ENCODE data around the gene TXNRD1. TPM values are rescaled to one million over a fixed set of nuclear protein-coding genes. Genes with fewer than 3 reads are reported as not detected.

TXNRD1 gene
- total RNA-seq, 2 experiments from 2014 or later: 82.7 to 82.8 TPM

DNA sequence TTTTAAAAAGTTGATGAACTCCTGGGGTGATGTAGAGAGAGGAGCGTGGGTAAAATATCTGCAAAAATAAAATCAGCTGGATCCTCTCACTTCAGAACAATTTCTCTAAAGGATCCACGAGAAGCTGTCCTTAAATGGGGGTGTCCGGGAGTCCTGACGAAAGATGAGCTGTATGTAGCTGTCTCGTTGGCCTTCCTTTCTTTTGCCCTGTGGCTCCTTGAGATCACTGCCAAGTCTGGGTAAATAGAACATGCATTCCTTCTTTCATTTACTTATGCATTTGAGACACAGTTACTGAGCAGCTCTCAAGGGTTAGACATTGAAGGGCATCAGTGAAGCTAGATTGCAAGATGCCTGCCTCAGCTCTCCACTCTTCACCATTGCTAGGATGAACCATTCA lies 35.2 kb upstream of the TXNRD1 start:
- DNase-seq: no peak
- Mint-ChIP-seq H3K27me3 (no peaks in the 10 kb centered on the region), H3K4me3 (no peak overlapping the region), H3K27ac (no peak overlapping the region), H3K9me3 (no peaks in the 10 kb centered on the region), H3K4me1 (ENCODE audit: low read depth) (peaks cover 8% of the 10 kb centered on the region), H3K36me3 (no peaks in the 10 kb centered on the region)
- POLR2A ChIA-PET: no interaction called here
- intact Hi-C loops (cut with micrococcal nuclease): no loop called here
- CTCF ChIA-PET: no interaction called here

DNA sequence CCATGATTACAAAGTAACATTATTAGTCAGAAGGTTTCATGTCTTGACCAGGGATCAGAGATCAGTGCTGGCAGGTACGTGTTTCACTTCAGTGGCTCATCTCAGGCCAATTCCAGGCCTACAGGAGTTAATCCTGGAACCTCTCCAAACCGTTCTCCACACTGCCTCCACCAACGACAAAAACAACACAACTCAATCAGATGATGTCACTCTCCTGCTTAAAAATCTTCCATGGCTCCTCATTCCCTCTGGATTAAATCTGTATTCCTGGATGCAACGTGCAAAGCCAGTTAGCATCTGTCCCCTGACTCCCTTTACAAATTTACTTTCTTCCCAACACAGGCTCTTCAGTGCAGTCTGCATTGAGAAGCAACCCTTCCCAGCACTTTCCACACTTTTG lies 34.3 kb upstream of the TXNRD1 start:
- H3K27ac Mint-ChIP-seq: no peak overlapping the region
- intact Hi-C loops (cut with micrococcal nuclease): no loop called here
- H3K27me3 Mint-ChIP-seq: no peaks in the 10 kb centered on the region
- no peak for DNase-seq
- no peak overlapping the region for H3K4me3 Mint-ChIP-seq
- peaks cover 8% of the 10 kb centered on the region for H3K4me1 Mint-ChIP-seq (ENCODE audit: low read depth)
- no peaks in the 10 kb centered on the region for H3K36me3 Mint-ChIP-seq
- ChIA-PET CTCF (no interaction called here), POLR2A (no interaction called here)
- H3K9me3 Mint-ChIP-seq: no peaks in the 10 kb centered on the region

DNA sequence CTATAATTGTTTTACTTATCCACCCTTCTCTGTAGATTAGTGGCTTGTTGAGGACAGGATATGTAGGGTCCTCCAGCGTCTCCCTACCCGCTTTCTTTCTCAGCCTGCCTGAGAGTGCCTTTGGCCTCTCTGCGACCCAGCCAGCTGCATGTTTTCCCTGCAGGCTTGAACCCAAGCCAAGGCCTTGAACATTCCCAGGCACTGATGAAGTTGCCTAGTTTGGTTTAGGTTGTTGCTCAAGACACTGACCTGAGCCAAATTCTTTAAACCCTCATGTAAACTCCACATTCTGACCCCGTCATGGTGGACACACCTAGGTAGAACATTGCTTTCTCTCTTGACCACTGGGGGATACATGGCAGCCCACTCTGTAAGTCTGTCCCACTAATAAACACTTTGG lies 33.4 kb upstream of the TXNRD1 start:
- CTCF ChIA-PET: no interaction called here
- H3K27me3 Mint-ChIP-seq: no peaks in the 10 kb centered on the region
- peaks cover 7% of the 10 kb centered on the region for H3K4me1 Mint-ChIP-seq (ENCODE audit: low read depth)

DNA sequence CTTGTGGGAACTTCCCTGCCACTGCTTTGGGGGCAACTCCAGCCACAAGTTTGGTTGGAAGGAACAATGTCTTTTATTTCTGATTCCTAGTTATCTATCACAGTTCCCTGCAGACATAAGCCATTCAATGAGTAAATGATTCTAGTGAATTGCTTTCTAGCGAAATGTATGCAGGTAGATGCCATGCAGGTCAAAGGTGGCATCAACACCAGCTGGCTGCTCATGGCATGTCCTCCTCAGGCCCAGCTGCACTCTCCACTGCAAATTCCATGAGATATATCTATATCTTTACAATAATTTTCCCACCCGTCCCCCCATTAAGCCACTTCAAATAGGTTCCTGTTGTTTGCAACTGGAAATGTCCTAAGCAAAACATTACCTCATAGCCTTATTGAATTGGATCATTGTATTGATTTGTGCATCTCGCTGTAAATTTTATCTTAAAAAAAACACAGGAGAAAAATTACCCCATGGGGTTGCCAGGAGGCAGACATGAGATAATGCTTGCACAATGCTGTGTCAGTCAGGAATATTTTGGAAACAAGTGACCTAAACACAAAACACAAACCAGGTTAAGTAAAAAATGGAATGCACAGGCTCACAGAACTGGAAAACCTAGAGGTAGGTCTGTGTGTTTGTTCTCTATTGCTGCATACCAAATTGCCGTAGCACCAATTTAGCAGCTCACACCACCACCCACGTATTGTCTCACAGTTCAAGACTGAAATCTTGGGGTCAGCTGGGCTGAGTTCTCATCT lies 32.8 kb upstream of the TXNRD1 start:
- no peaks in the 10 kb centered on the region for H3K9me3 Mint-ChIP-seq
- POLR2A ChIA-PET: no interaction called here
- H3K4me1 Mint-ChIP-seq (ENCODE audit: low read depth): peaks cover 2% of the 10 kb centered on the region
- intact Hi-C loops (cut with micrococcal nuclease): no loop called here
- H3K27me3 Mint-ChIP-seq: no peaks in the 10 kb centered on the region
- no peak for DNase-seq
- CTCF ChIA-PET: interaction anchor here (1.5 kb wide), 1 partner anchor 17 kb away, joined by 3 read pairs; no protein-coding TSS in a partner anchor
- no peak overlapping the region for H3K4me3 Mint-ChIP-seq
- no peak overlapping the region for H3K27ac Mint-ChIP-seq
- no peaks in the 10 kb centered on the region for H3K36me3 Mint-ChIP-seq

More for the DNA sequence above, 33.4 kb upstream of the TXNRD1 start:
- Mint-ChIP-seq H3K9me3 (no peaks in the 10 kb centered on the region), H3K36me3 (no peaks in the 10 kb centered on the region), H3K27ac (no peak overlapping the region), H3K4me3 (no peak overlapping the region)
- DNase-seq: no peak
- POLR2A ChIA-PET: no interaction called here
- intact Hi-C loops (cut with micrococcal nuclease): no loop called here

DNA sequence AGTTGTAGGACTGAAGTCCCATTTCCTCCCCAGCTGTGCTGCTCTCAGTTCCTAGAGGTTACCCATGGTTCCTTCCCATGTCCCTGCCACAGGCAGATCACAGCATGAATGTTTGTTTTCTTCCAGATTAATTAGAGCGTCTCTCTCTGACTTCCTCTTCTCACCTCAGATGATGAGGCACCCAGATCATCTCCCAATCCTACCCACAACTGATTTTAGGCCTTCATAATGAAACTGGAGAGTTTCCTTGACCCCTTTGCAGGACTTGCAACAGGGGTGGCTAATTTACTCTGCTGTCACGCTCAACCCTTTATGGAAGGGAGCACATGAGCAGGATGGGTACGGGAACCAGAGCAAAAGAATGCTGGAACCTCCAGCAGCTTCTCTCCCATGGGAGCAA lies 32.1 kb upstream of the TXNRD1 start:
- CTCF ChIA-PET: interaction anchor here (1.5 kb wide), 1 partner anchor 17 kb away, joined by 3 read pairs; no protein-coding TSS in a partner anchor
- no peaks in the 10 kb centered on the region for H3K36me3 Mint-ChIP-seq
- intact Hi-C loops (cut with micrococcal nuclease): no loop called here

DNA sequence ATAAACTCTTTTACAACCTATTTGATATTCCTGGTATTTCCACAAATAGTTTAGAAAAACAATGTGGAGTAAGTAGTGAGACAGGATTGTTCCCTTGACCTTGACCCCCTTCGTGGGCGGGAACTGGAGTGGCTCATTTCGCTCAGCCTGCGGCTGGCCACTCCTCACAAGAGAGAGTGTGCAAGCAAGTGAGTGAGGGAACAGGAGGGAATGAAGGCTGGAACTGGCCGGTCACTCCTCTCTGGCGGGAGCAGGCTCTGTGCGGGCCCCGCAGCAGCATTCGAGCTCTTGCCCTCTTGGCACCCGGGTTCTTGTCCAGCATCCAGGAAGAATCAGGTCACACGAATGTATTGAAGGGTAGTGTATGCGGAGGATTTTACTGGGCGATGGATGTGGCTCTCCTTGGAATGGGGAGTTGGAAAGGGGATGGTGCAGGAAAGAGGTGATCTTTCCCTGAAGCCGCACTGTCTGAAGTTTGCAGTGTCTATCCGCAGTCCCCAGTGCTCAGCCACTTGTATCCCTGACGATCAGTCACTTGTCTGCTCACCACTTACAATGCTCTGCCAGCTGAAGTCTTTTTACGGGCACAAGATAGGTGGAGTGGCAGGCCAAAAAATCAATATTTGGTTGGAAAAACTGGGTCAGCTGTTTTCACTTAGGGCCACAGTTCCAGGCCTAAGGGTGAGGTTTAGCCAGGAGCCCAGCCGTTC lies 28.0 kb upstream of the TXNRD1 start:
- ChIA-PET CTCF (no interaction called here), POLR2A (no interaction called here)
- no peaks in the 10 kb centered on the region for H3K36me3 Mint-ChIP-seq
- no peaks in the 10 kb centered on the region for H3K9me3 Mint-ChIP-seq
- no peak overlapping the region for H3K4me3 Mint-ChIP-seq
- intact Hi-C loops (cut with micrococcal nuclease): no loop called here
- no peak for DNase-seq
- H3K27ac Mint-ChIP-seq: no peak overlapping the region
- H3K4me1 Mint-ChIP-seq (ENCODE audit: low read depth): no peaks in the 10 kb centered on the region
- no peaks in the 10 kb centered on the region for H3K27me3 Mint-ChIP-seq

More for the DNA sequence above, 32.1 kb upstream of the TXNRD1 start:
- Mint-ChIP-seq H3K27ac (no peak overlapping the region), H3K27me3 (no peaks in the 10 kb centered on the region), H3K4me3 (no peak overlapping the region), H3K9me3 (no peaks in the 10 kb centered on the region), H3K4me1 (ENCODE audit: low read depth) (no peaks in the 10 kb centered on the region)
- POLR2A ChIA-PET: interaction anchor here (0.6 kb wide), 1 partner anchor 237 kb away, joined by 4 read pairs; no protein-coding TSS in a partner anchor
- no peak for DNase-seq

DNA sequence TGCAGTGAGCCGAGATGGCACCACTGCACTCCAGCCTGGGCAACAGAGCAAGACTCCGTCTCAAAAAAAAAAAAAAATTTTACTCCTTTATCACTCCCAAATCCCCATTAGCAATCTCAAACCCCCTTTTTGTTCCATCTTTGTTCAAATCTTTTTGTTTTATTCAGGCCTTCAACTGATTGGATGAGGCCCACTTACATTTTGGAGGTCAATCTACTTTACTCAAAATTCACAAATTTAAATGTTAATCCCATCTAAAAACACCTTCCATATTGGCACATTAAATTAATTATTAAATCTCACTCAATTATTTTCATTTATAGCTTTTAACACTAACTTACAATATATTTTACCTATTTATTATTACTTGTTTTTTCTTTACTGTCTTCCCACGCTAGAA lies 27.0 kb upstream of the TXNRD1 start:
- Mint-ChIP-seq H3K27me3 (no peaks in the 10 kb centered on the region), H3K4me3 (no peak overlapping the region), H3K4me1 (ENCODE audit: low read depth) (no peaks in the 10 kb centered on the region), H3K9me3 (no peaks in the 10 kb centered on the region), H3K27ac (no peak overlapping the region), H3K36me3 (no peaks in the 10 kb centered on the region)
- no peak for DNase-seq
- POLR2A ChIA-PET: no interaction called here
- intact Hi-C loops (cut with micrococcal nuclease): no loop called here
- CTCF ChIA-PET: no interaction called here

DNA sequence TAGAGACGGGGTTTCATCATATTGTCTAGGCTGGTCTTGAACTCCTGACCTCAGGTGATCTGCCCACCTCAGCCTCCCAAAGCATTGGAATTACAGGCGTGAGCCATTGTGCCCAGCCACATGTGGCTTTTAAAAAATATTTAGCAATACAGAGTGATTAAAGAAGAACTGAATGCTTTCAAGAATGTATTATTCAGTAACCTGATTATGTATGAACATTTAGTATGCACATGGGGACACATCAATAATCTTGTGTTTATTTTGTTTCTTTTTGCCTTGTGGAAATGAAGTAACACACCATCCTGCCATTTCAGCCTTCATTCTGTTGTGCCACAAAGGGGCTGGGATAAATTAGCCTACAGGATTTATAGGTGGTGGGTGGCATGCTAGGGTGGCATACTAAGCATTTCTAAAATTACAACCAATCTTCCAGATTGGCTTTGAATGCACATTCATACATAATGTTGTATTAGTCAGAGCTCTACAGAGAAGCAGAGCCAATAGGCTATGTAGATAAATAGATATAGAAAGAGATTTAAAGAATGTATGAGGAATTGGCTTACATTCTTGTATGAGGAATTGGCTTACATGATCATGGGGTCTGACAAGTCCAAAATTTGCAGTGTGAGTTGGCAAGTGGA lies 25.5 kb upstream of the TXNRD1 start:
- H3K9me3 Mint-ChIP-seq: no peaks in the 10 kb centered on the region
- no peak for DNase-seq
- CTCF ChIA-PET: no interaction called here
- no peaks in the 10 kb centered on the region for H3K4me1 Mint-ChIP-seq (ENCODE audit: low read depth)
- intact Hi-C loops (cut with micrococcal nuclease): no loop called here
- H3K27ac Mint-ChIP-seq: no peak overlapping the region
- no peaks in the 10 kb centered on the region for H3K36me3 Mint-ChIP-seq
- no peaks in the 10 kb centered on the region for H3K27me3 Mint-ChIP-seq
- POLR2A ChIA-PET: no interaction called here
- H3K4me3 Mint-ChIP-seq: no peak overlapping the region

DNA sequence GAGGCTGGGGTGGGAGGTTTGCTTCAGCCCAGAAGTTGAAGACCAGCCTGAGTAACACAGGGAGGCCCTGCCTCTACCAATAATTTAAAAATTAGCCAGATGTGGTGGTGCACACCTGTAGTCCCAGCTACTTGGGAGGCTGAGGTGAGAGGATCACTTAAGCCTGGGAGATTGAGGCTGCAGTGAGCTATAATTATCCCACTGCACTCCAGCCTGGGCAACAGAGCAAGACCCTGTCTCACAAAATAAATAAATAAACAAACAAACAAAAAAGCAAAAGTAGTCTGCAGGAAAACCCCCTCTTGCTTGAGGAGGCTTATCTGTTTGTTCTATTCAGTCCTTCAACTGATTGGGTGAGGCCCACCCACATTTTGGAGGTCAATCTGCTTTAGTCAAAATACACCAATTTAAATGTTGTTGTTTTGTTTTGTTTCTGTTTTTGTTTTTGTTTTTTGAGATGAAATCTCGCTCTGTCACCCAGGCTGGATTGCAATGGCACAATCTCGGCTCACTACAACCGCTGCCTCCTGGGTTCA lies 24.9 kb upstream of the TXNRD1 start:
- H3K9me3 Mint-ChIP-seq: no peaks in the 10 kb centered on the region
- CTCF ChIA-PET: no interaction called here
- DNase-seq: no peak
- H3K4me1 Mint-ChIP-seq (ENCODE audit: low read depth): no peaks in the 10 kb centered on the region
- H3K27ac Mint-ChIP-seq: no peak overlapping the region
- intact Hi-C loops (cut with micrococcal nuclease): no loop called here
- no peak overlapping the region for H3K4me3 Mint-ChIP-seq
- H3K27me3 Mint-ChIP-seq: no peaks in the 10 kb centered on the region
- POLR2A ChIA-PET: no interaction called here
- H3K36me3 Mint-ChIP-seq: no peaks in the 10 kb centered on the region

DNA sequence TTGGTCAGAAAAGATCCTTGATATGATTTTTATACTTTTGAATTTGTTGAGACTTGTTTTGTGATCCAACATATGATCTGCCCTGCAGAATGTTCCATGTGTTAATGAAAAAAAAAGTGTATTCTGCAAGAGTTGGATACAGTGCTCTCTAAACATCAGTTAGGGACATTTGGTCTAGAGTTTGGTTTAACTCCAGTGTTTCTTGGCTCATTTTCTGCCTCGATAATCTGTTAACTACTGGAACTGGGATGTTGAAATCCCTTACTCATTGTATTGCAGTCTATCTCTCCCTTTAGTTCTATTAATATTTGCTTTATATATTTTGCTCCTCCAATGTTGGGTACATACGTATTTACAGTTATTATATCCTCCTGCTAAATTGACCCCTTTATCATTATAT lies 18.3 kb upstream of the TXNRD1 start:
- H3K9me3 Mint-ChIP-seq: peaks cover 9% of the 10 kb centered on the region
- no peak for DNase-seq
- peaks cover 8% of the 10 kb centered on the region for H3K27me3 Mint-ChIP-seq
- POLR2A ChIA-PET: no interaction called here
- intact Hi-C loops (cut with micrococcal nuclease): no loop called here
- H3K4me1 Mint-ChIP-seq (ENCODE audit: low read depth): no peaks in the 10 kb centered on the region
- peaks cover 1% of the 10 kb centered on the region for H3K36me3 Mint-ChIP-seq
- CTCF ChIA-PET: no interaction called here
- no peak overlapping the region for H3K27ac Mint-ChIP-seq
- H3K4me3 Mint-ChIP-seq: no peak overlapping the region

DNA sequence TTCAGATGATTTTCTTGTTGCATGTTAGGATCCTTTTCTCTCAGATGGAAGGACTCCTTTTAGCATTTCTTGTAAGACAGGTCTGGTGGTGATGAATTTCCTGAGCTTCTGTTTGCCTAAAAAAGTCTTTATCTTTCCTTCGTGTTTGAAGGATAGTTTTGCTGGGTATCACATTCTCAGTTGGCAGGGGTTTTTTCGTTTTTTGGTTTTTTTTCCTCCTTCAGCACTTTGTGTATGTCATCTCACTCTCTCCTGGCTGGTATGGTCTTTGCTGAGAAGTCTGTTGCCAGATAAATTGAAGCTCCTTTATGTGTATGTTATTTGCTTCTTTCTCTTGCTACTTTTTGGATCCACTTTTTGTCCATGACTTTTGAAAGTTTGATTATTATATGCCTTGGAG lies 15.6 kb upstream of the TXNRD1 start:
- Mint-ChIP-seq H3K27ac (no peak overlapping the region), H3K36me3 (peaks cover 1% of the 10 kb centered on the region), H3K9me3 (peaks cover 9% of the 10 kb centered on the region), H3K27me3 (peaks cover 8% of the 10 kb centered on the region), H3K4me1 (ENCODE audit: low read depth) (no peaks in the 10 kb centered on the region), H3K4me3 (no peak overlapping the region)
- CTCF ChIA-PET: interaction anchor here (0.8 to 1.9 kb wide), 10 partner anchors 16 to 854 kb away, joined by 3 to 14 read pairs (median 4); no protein-coding TSS in a partner anchor
- POLR2A ChIA-PET: no interaction called here
- DNase-seq: no peak
- intact Hi-C loops (cut with micrococcal nuclease): loop anchor here (2.0 to 10.0 kb wide), 2 partner anchors 855 to 1183 kb away; no protein-coding TSS in a partner anchor

Data from activated CD4-positive, alpha-beta memory T cell treated with anti-CD3 and anti-CD28 coated beads for 36 hours (primary cell).